Activated naive CD8-positive, alpha-beta T cell (primary cell): ENCODE results near the gene PTPRM.
"Not testable (repeated sequence)": the region's sequence is repeated elsewhere in the genome, so short reads cannot be mapped to it uniquely, and the experiment has no call there.

ENCODE experiments used
- H3K27ac Mint-ChIP-seq: one replicate; pipeline ENCODE4 v1.8.0; 2021; ENCODE audit warnings: mixed read lengths
- H3K27me3 Mint-ChIP-seq: one replicate; pipeline ENCODE4 v1.8.0; 2021; ENCODE audit warnings: mixed read lengths
- H3K36me3 Mint-ChIP-seq: one replicate; pipeline ENCODE4 v1.8.0; 2021; ENCODE audit warnings: mixed read lengths
- H3K4me1 Mint-ChIP-seq: one replicate; pipeline ENCODE4 v1.8.0; 2021; ENCODE audit warnings: low read depth, mixed read lengths
- H3K4me3 Mint-ChIP-seq: one replicate; pipeline ENCODE4 v1.8.0; 2021; ENCODE audit warnings: mild to moderate bottlenecking, mixed read lengths
- H3K9me3 Mint-ChIP-seq: one replicate; pipeline ENCODE4 v1.8.0; 2021; ENCODE audit warnings: low read depth, mixed read lengths

PTPRM gene

GRCh38 chr18:8431036-8431435 is 863.9 kb downstream of the PTPRM start:
- H3K4me3 Mint-ChIP-seq: no peak overlapping the region
- H3K27me3 Mint-ChIP-seq: no peaks in the 10 kb centered on the region
- H3K4me1 Mint-ChIP-seq: no peaks in the 10 kb centered on the region
- H3K36me3 Mint-ChIP-seq: no peaks in the 10 kb centered on the region
- no peak overlapping the region for H3K27ac Mint-ChIP-seq
- no peaks in the 10 kb centered on the region for H3K9me3 Mint-ChIP-seq

GRCh38 chr18:8433323-8433722 is 866.2 kb downstream of the PTPRM start:
- Mint-ChIP-seq H3K4me1 (no peaks in the 10 kb centered on the region), H3K4me3 (no peak overlapping the region), H3K36me3 (no peaks in the 10 kb centered on the region), H3K27ac (no peak overlapping the region), H3K27me3 (no peaks in the 10 kb centered on the region), H3K9me3 (no peaks in the 10 kb centered on the region)

GRCh38 chr18:8433771-8434170 is 866.7 kb downstream of the PTPRM start:
- Mint-ChIP-seq H3K27me3 (no peaks in the 10 kb centered on the region), H3K36me3 (no peaks in the 10 kb centered on the region), H3K4me1 (no peaks in the 10 kb centered on the region), H3K9me3 (no peaks in the 10 kb centered on the region), H3K27ac (no peak overlapping the region), H3K4me3 (no peak overlapping the region)

- no peaks in the 10 kb centered on the region for H3K4me1 Mint-ChIP-seq
- no peaks in the 10 kb centered on the region for H3K36me3 Mint-ChIP-seq
- H3K27ac Mint-ChIP-seq: no peak overlapping the region
- H3K9me3 Mint-ChIP-seq: peaks cover under 1% of the 10 kb centered on the region
- H3K27me3 Mint-ChIP-seq: no peaks in the 10 kb centered on the region
- no peak overlapping the region for H3K4me3 Mint-ChIP-seq
Observed at GRCh38 chr18:8435376-8435775, 868.3 kb downstream of the PTPRM start.

- no peaks in the 10 kb centered on the region for H3K4me1 Mint-ChIP-seq
- H3K36me3 Mint-ChIP-seq: no peaks in the 10 kb centered on the region
- H3K27ac Mint-ChIP-seq: no peak overlapping the region
- H3K27me3 Mint-ChIP-seq: no peaks in the 10 kb centered on the region
- no peak overlapping the region for H3K4me3 Mint-ChIP-seq
- H3K9me3 Mint-ChIP-seq: peaks cover 4% of the 10 kb centered on the region
Observed at GRCh38 chr18:8439055-8439454, 871.9 kb downstream of the PTPRM start.

- H3K4me3 Mint-ChIP-seq: no peak overlapping the region
- H3K36me3 Mint-ChIP-seq: no peaks in the 10 kb centered on the region
- no peak overlapping the region for H3K27ac Mint-ChIP-seq
- no peaks in the 10 kb centered on the region for H3K27me3 Mint-ChIP-seq
- peaks cover 4% of the 10 kb centered on the region for H3K9me3 Mint-ChIP-seq
- H3K4me1 Mint-ChIP-seq: no peaks in the 10 kb centered on the region
Observed at GRCh38 chr18:8443505-8443904, 876.4 kb downstream of the PTPRM start.

GRCh38 chr18:8446936-8447335 is 879.8 kb downstream of the PTPRM start:
- H3K9me3 Mint-ChIP-seq, H3K4me1 Mint-ChIP-seq, H3K4me3 Mint-ChIP-seq, H3K27me3 Mint-ChIP-seq, H3K27ac Mint-ChIP-seq, H3K36me3 Mint-ChIP-seq: not testable (repeated sequence)

GRCh38 chr18:8448130-8448529 is 881.0 kb downstream of the PTPRM start:
- Mint-ChIP-seq H3K9me3 (no peaks in the 10 kb centered on the region), H3K36me3 (no peaks in the 10 kb centered on the region), H3K27ac (no peak overlapping the region), H3K4me3 (no peak overlapping the region), H3K27me3 (peaks cover under 1% of the 10 kb centered on the region), H3K4me1 (no peaks in the 10 kb centered on the region)

- Mint-ChIP-seq H3K4me3 (no peak overlapping the region), H3K4me1 (no peaks in the 10 kb centered on the region), H3K27me3 (peaks cover 1% of the 10 kb centered on the region), H3K9me3 (no peaks in the 10 kb centered on the region), H3K27ac (no peak overlapping the region), H3K36me3 (no peaks in the 10 kb centered on the region)
Observed at GRCh38 chr18:8450013-8450412, 882.9 kb downstream of the PTPRM start.

GRCh38 chr18:8450898-8451665 is 884.0 kb downstream of the PTPRM start:
- no peak overlapping the region for H3K27ac Mint-ChIP-seq
- H3K9me3 Mint-ChIP-seq: no peaks in the 10 kb centered on the region
- H3K27me3 Mint-ChIP-seq: peaks cover 1% of the 10 kb centered on the region
- no peak overlapping the region for H3K4me3 Mint-ChIP-seq
- no peaks in the 10 kb centered on the region for H3K36me3 Mint-ChIP-seq
- no peaks in the 10 kb centered on the region for H3K4me1 Mint-ChIP-seq

GRCh38 chr18:8453528-8453927 is 886.4 kb downstream of the PTPRM start:
- H3K36me3 Mint-ChIP-seq: no peaks in the 10 kb centered on the region

GRCh38 chr18:8454136-8454535 is 887.0 kb downstream of the PTPRM start:
- no peak overlapping the region for H3K27ac Mint-ChIP-seq
- peaks cover 1% of the 10 kb centered on the region for H3K27me3 Mint-ChIP-seq
- H3K9me3 Mint-ChIP-seq: no peaks in the 10 kb centered on the region
- H3K36me3 Mint-ChIP-seq: no peaks in the 10 kb centered on the region
- no peak overlapping the region for H3K4me3 Mint-ChIP-seq
- no peaks in the 10 kb centered on the region for H3K4me1 Mint-ChIP-seq

More at GRCh38 chr18:8453528-8453927, 886.4 kb downstream of the PTPRM start:
- H3K4me3 Mint-ChIP-seq: no peak overlapping the region
- peaks cover 1% of the 10 kb centered on the region for H3K27me3 Mint-ChIP-seq
- no peaks in the 10 kb centered on the region for H3K4me1 Mint-ChIP-seq
- no peak overlapping the region for H3K27ac Mint-ChIP-seq
- no peaks in the 10 kb centered on the region for H3K9me3 Mint-ChIP-seq

GRCh38 chr18:8455661-8456614 is 888.8 kb downstream of the PTPRM start:
- H3K36me3 Mint-ChIP-seq: no peaks in the 10 kb centered on the region
- H3K4me1 Mint-ChIP-seq: no peaks in the 10 kb centered on the region
- no peak overlapping the region for H3K27ac Mint-ChIP-seq
- no peaks in the 10 kb centered on the region for H3K9me3 Mint-ChIP-seq
- H3K4me3 Mint-ChIP-seq: no peak overlapping the region
- peaks cover 4% of the 10 kb centered on the region for H3K27me3 Mint-ChIP-seq
